GM18505 (cell line): ENCODE results near the gene RHBDF1.

ENCODE experiments used
- ATAC-seq: cut with Tn5 transposase; IDR thresholded peaks from one replicate; pipeline ENCODE4 v1.9.1; 2021; ENCODE audit not compliant: unreplicated experiment
- POLR2A ChIP-seq: IDR thresholded peaks from 4 replicates; pipeline ENCODE4 v1.6.1; 2011; ENCODE audit warnings: borderline replicate concordance; ENCODE audit not compliant: insufficient read depth, insufficient read length; ENCODE audit errors: extremely low read depth

RHBDF1 gene

DNA sequence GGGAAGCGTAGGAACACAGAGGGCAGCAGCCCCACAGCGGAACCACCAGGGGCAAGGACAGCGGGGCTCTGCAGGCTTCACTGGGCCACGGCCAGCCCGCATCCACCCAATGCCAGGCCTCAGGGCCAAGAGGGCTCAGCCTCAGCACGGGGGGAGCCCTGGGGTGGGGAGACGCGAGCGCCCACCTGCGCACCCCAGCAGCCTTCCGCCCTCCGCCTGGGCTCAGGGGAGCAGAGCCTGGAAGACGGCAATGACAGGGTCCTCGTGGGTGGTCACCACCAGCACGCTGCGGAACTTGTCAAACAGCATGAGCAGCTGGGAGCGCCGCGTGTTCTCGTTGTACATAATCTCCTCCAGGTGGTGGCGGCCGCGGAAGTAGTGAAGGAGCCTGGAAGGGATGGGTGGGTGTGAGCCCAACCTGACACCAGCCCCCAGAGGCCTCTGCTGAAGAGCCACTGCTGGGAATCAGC lies 14.1 kb upstream of the RHBDF1 start:
- TF ChIP-seq POLR2A = no peak
- no peak for ATAC-seq

- ATAC-seq = no peak
These were observed 13.4 kb upstream of the RHBDF1 start for GRCh38 chr16:85865-86264.

GRCh38 chr16:85407-85782 lies 13.0 kb upstream of the RHBDF1 start:
- ATAC-seq = no peak
- no peak for TF ChIP-seq POLR2A

More at GRCh38 chr16:85865-86264, 13.4 kb upstream of the RHBDF1 start:
- TF ChIP-seq POLR2A = no peak

- TF ChIP-seq POLR2A = no peak
- peak; percentile 65 for ATAC-seq
These were observed 12.4 kb upstream of the RHBDF1 start for GRCh38 chr16:84718-85406.

- TF ChIP-seq POLR2A = no peak
- ATAC-seq = no peak
These were observed 11.6 kb upstream of the RHBDF1 start for GRCh38 chr16:83781-84615.

- ATAC-seq = no peak
- TF ChIP-seq POLR2A = no peak
These were observed 10.7 kb upstream of the RHBDF1 start for GRCh38 chr16:83060-83603.

GRCh38 chr16:79151-80054 lies 7.0 kb upstream of the RHBDF1 start:
- no peak for ATAC-seq
- TF ChIP-seq POLR2A = no peak

DNA sequence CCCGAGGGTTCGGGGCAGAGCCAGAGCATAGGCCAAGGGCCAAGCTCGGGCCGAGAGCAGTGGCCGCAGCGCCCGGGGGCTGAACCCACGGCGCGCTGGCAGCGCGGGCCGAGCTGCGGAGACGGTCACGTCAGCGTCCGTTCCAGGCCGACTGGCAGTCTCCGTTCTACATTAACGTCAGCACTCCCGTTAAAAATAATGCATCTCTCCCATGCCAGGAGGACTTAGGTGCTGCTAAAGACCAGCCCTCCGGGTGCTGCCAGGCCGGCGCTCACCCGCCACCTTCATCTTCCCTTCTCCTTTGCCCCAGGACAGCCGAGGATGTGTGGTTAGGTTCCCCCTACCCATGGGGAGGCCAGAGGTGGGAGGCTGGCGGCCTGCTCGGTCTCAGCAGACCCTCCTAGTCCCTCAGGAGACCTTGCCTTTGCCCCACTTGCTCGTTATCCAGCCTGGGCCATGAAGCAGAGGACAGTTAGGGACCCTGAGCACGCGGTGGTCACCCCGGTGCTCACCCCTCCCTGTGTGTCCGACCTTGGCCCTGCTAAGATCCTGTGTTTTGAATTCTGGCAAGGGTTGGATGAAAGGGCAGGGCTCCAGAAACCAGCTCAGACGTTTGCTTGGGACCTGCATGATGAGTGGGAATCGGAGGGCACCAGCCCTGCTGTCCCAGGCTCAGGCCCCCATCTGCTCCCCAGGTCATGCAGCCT lies 6.2 kb upstream of the RHBDF1 start:
- TF ChIP-seq POLR2A = no peak
- ATAC-seq = peak; percentile 10

DNA sequence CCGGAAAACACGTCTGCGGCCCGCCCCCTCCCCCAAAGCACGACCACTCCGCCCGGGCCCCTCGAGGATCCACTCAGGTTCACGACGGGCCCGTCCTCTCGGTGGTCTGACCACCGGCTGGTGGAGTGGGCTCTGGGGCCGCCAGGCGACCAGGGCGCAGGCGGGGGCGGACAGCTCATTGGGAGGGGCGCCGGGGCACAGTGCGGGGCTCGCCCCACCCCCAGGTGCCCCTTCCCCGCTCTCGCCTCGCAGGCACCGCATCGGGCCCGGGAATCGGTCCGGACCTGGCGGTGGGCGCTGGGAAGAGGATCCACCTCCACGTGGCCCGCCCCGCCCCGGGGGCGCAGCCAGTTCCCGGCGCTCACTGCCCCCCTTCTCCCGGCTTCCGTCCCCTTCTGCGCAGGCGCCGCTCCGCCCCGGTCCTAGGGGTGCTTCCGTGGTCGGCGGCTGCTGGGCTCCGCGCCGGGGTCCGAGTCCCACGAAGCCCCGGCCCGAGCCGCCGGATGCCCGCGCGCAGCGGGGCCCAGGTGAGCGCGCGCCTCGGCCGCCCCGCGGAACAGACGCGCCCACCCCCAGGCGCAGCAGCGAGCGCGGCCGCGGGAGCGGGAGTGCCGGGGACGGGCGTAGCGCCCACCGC lies 5.5 kb upstream of the RHBDF1 start, which contains the start of gene MPG:
TSS of gene MPG (plus strand) at position 419 of the 637 bp plus-strand sequence. CDS start at position 504, 85 bp downstream.
- ATAC-seq = peak; percentile 55
- peak; percentile 83 for TF ChIP-seq POLR2A

DNA sequence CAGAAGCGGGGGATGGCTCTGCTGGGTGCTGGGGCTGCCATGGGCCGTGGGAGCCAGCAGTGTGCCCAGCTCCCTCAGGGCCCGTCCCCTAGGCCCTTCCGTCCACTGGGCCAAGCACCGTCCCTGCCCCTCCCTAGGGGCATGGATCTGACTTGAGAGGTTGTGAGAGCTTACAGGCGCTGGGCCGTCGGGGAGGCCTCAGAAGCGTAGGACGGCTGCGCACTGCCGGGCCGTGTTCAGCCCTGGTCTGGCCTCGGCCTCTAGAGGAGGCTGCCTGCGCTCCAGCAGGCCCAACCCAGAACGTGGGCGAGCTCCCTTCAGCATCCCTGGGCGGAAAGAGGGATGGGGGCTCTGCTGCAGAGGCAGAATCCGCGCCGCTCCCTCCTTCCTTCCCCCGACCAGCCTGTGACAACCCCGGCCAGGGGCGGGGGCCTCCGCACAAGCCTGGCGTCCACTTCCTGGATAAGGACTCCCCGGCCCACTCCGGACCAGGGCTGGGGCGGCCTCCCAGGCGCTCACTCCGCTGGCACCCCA lies 4.9 kb upstream of the RHBDF1 start:
- TF ChIP-seq POLR2A = no peak

DNA sequence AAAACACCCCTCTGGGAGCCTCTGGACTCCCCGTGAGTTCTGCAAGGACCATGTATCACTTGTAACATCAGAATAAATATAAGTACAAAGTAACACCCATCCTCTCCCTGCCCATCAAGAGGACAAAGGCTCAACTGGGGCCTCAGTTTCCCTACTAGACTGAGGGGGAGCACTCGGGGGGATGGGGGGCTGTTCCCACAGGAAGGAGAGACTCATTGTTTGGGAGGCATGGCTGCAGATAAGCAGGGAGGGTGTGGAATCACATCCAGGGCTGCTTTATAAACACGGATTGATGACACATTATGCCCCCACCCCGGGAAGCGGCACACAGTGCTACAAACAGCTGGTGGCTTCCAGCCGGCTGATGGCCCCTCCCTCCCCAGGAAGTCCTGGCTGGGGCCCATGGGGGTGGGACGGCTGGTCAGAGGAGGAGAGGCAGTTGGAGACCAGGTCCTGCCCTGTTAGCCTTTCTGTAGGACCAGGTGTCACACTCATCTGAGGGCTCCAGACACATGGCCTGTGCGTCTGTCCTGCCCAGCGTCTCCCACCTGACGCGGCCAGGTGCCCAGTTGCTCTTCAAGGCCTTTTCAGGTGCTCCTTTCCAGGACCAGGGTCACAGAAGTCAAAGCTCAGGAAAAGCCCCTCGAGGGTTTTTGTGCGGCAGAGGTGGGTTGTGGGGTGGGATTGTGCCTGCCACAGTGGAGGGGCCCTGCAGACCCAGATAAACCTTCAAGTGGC lies 4.3 kb upstream of the RHBDF1 start:
- no peak for TF ChIP-seq POLR2A
- no peak for ATAC-seq

More for the DNA sequence above, 4.9 kb upstream of the RHBDF1 start:
- peak; percentile 23 for ATAC-seq
